Measurements from ENCODE around the gene BAZ2A.

Gene BAZ2A

GRCh38 chr12:56635806-56636674, 5.9 kb upstream of the BAZ2A start:
- DNase-seq (ENCODE audit: low read depth, low spot score), result no peak

GRCh38 chr12:56634837-56635791, 5.0 kb upstream of the BAZ2A start:
- DNase-seq (ENCODE audit: low read depth, low spot score), result no peak

DNA sequence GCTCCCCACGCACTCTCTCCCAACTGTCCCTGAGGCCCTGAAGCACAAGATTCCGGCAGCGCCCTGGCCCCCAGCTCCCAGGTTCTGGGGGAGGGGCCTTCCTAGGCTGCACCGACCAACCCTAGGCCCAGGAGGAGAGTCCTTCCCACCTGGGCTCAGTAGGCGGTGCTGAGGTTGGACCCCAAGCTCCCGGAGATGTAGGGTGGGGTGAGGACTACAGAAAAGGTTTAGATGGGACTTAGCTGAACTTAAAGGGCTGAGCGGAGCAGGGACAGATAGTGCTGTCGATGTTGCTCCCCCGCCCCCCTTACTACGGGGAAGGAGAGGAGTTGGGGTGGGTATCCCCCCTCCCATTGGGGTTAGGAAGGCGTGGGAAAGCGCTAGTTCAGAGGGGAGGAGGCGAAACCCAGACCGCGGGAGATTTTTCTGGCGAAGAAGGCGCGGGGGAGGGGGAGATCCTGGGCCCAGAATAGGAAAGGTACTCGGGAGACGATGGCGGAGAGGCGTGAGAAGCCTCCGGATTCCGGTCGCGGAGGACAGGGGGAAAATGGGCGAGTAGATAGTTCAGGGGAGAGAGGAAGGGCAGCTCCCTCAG, 4.2 kb upstream of the BAZ2A start:
- no peak for DNase-seq (ENCODE audit: low read depth, low spot score)

DNA sequence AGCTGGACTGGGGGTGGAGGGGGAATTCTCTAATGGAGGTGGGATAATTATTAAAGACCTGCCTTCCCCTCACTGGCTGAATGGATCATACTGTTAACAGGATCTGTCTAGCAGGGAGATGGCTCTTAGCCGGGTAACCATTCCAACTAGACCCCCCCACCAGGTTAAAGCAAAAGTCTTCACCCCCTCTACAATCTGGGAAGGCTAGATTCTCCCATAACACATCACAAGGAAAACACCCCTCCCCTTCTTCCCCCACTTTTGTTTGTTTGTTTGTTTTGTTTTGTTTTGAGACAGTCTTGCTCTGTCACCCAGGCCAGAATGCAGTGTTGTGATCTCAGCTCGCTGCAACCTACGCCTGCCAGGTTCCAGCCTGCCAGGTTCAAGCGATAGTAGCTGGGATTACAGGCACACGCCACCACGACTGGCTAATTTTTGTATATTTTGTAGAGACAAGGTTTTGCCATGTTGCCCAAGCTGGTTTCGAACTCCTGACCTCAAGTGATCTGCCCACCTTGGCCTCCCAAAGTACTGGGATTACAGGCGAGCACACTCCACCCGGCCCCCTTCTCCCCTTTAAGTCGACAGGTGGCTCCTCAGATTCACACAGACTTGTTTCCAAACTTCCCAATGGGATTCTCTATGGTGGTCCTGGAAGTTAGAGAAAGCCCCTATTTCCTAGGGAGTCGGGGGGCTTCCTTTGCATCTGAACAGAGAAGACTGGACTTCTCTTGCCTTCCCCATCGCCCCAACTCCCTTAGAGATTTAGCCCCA, 3.5 kb upstream of the BAZ2A start:
- DNase-seq (ENCODE audit: low read depth, low spot score), result no peak

DNA sequence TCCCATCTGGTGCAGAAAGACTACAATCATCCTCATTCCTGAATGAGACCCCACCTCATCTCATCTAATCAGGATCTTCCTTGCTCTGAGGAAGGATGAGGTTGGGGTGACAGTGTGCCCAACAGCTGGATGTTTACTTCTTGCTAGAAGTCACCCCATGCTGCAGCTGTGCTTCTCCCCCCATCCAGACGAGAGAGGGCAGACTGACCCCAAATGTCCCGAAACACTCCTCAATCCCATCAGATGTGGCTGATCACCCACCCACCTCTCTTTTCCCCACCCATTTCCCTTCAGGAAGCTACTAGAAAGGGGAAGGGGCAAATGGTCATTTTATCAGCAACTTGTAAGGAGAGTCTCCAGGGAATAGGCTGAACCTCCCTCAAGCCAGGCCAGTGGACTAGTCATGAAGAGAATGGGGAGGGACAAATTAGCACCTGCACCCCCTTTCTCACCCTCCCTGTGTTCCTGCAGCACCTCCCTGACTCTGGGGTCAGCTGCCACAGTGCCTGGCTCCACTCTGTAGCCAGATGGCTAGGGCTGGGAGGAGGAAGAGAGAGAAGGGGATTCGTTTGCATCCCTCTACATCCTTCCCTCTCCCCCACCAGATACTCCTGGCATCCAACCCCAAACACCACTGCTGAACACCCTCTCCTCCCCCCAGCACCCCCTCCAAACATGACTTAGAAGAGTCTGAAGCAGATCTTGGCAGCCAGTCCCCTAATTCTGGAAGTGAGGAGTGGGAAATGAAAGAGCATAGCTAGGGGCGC, 2.8 kb upstream of the BAZ2A start:
- DNase-seq (ENCODE audit: low read depth, low spot score), result no peak

DNA sequence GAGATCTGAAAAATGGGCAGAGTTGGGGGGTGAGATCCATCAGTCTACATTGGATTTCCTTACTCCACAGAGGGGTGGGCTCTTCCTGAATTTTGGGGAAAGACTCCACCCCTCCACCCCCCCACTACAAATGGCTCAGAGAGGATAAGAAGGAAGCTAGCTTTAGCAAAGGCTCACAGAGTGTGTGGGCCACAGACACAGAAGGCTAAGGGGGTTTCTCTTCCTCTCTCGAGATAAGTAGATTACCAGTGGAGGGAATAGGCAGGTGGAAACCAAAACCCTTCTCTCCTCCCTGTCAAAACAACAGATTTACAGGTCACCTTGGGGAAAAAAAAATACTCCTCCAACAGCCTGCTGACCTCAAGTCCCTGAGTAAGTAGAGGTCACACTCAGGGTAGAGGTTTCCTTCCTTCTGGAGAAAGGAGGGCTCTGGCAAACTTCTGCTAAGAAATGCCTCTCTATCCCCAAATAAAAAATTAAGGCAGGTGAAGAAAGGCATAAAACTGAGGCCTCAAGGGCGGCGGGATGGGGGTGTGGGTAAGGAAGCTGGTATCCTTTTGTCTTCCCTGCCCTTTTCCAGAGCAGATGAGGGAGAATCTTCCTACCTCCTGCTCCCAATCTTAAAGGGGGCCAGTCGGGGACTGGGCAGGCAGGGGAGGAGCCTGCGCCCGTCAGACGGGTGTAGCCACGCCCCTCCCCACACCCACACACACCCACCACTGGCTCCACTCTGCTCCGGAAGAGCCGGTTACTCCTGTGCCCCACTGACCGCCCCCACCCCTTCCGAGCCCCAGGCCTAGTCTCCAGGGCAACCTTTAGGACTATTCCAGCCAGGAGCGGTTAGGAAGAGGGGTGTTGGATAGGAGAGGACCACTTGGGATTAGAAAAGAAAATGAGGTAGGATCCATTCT, 1.9 kb upstream of the BAZ2A start:
- DNase-seq (ENCODE audit: low read depth, low spot score), result no peak

DNA sequence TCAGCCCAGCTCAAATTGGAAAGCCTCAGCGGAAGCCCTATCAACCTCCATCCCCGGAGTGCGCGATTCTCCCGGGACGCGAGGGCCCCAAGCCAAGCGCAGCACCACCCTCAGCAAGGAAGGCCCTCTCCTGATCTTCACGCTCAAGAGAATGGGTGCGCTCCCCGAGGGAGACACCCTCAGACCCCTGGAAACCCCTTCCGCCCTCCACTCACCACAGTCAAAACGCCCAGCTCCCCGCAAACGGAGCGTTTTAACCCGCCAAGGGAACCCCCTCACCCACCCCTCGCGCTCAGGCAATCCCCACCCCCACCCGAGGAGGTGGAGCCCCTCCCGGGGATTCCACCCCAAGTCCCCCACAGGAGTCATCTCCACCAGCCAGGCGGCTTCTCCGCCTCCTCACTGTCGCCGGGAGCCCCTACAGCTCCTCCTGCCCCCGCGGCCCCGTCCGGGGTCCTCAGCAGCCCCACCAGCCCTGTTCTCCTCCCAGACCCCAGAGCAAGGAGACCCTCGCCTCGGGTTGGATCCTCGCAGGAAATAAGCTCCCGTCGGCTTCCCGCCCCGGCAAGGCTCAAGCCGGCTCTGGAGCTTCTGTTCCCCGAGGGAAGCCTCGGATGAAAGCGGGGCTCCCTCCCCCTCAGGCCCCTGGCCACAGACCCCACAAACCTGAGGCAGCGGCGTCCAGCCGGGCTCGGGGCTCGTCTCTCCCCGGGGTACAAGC, 507 bp downstream of the BAZ2A start:
- no peak for DNase-seq (ENCODE audit: low read depth, low spot score)

GRCh38 chr12:56628671-56629458, 1.3 kb downstream of the BAZ2A start:
- no peak for DNase-seq (ENCODE audit: low read depth, low spot score)

- no peak for DNase-seq (ENCODE audit: low read depth, low spot score)
Observed at GRCh38 chr12:56626701-56627100, 3.4 kb downstream of the BAZ2A start.

DNA sequence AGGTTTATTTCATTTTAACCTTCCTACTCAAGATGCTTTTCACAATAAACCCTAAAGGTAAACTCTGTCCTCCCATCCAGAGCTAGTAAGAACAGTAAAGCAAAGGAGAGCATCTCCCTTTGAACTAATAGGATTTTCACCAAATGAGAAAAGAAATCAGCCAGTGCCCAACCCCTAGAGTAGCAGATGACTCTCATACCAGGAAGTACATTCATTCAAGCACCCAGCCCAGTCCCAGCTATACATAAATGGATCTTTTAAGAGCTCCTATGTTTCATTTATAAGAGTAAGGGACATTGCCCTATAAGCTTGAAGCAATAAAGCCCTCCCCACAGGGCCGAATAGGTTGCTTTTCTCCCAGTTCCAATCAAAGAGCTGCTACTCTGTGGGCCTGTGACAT, 7.6 kb downstream of the BAZ2A start:
- no peak for DNase-seq (ENCODE audit: low read depth, low spot score)

DNA sequence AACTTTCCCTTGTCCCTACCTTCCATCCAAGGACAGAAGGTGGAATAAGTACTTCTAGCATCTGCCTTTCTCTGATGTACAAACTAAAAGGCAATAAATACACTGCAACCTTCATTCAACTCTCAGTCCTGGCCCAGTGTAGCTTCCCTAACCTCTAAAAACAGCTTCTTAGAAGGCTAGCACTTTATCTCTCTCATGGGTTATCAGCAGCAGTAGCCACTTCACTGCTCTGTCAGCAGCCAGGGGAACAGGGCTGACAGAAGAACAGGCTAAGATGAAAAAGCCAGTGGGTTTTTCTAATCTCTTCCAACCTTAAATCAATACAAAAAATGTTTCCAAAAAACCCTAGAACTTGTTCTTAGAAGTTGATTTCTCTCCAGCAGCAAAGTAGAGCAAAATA, 13.2 kb downstream of the BAZ2A start:
- no peak for DNase-seq (ENCODE audit: low read depth, low spot score)

GRCh38 chr12:56616244-56616643, 13.9 kb downstream of the BAZ2A start:
- no peak for DNase-seq (ENCODE audit: low read depth, low spot score)

DNA sequence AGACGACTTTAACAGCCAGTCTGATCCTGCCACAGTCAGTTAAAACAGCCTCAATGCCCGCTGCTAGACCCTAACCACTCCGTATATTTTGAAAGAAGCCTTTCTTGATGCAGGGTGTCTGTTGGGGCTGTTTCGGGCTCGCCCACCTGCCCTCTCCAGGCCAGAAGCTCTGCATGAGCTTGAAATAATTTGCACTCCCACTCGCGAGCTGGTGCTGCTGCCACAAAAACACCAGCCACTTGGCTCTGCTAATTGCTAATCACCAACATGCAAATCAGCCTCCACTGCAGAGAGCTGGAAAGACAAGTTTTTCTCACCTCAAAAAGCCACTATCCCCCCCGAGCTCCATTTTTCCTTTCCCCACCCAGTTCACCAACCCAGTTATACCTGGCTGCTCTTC, 15.5 kb downstream of the BAZ2A start:
- no peak for DNase-seq (ENCODE audit: low read depth, low spot score)

GRCh38 chr12:56604355-56604754, 25.8 kb downstream of the BAZ2A start:
- no peak for DNase-seq (ENCODE audit: low read depth, low spot score)

DNA sequence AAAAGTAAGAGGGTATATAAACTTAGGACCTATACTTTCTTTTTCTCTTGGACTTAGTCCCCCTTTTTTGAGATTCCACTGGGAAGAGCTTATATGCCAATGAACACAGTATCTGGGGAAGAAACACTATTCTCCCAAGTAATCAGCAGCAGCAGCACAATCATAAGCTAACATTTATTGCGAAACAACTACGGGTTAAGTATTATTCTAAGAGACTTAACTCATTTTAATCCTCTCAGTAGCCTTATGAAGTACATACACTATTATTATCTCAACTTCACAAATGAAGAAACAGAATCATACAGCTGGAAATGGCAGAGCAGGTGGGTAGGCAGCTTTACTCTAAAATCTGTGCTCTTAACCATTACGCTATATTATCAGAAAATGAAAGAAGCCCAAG, 27.9 kb downstream of the BAZ2A start:
- DNase-seq (ENCODE audit: low read depth, low spot score), result no peak

DNA sequence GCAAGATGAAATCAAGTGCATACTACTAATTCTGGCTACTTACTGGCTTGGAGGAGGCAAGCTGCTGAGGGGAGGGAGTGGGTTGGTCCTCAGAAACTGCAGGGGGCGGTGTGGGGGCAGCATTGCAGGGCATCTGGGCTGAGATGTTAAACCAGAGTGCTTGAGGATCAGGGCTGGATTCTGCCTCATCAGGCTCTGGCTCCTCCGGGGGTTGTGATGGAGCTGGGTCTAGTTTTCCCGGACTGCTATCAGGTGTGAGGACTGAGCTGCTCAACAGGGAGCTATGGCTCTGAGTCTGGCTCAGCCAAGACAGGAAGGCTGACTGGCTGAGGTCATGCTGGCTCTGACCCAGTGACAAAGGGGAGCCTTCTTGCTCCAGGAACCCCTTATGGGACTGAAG, 28.6 kb downstream of the BAZ2A start:
- DNase-seq (ENCODE audit: low read depth, low spot score), result no peak

GRCh38 chr12:56600753-56601152, 29.4 kb downstream of the BAZ2A start:
- DNase-seq (ENCODE audit: low read depth, low spot score), result no peak

GRCh38 chr12:56599797-56600196, 30.3 kb downstream of the BAZ2A start:
- DNase-seq (ENCODE audit: low read depth, low spot score), result no peak
